Osteoblast (primary cell): Measurements from ENCODE around the gene VSTM2B. TPM values are rescaled to one million over a fixed set of nuclear protein-coding genes. Genes with fewer than 3 reads are reported as not detected.
"Not testable (repeated sequence)": the region's sequence is repeated elsewhere in the genome, so short reads cannot be mapped to it uniquely, and the experiment has no call there.

ENCODE experiments used
- DNase-seq: peaks from one replicate; pipeline ENCODE4 v3.0.0; 2011; ENCODE audit warnings: low spot score, mixed read lengths; ENCODE audit not compliant: insufficient read length; ENCODE audit errors: missing footprints
- H2AFZ ChIP-seq: 2 replicates; pipeline ENCODE4 v1.6.0; 2011; ENCODE audit warnings: mild to moderate bottlenecking, low read length
- H3K27ac ChIP-seq: 2 replicates; pipeline ENCODE4 v1.5.1; 2011; ENCODE audit warnings: mild to moderate bottlenecking, low read depth, low read length, moderate library complexity
- H3K27me3 ChIP-seq: 2 replicates; pipeline ENCODE4 v1.6.0; 2012; ENCODE audit warnings: mild to moderate bottlenecking, control low read depth, inconsistent platforms, low read length, moderate library complexity; ENCODE audit not compliant: insufficient read depth
- H3K36me3 ChIP-seq: 2 replicates; pipeline ENCODE4 v1.5.1; 2011; ENCODE audit warnings: mild to moderate bottlenecking, low read length, control low read depth, moderate library complexity; ENCODE audit not compliant: insufficient read depth
- H3K4me1 ChIP-seq: 2 replicates; pipeline ENCODE4 v1.5.1; 2011; ENCODE audit warnings: mild to moderate bottlenecking, low read length, control low read depth, moderate library complexity; ENCODE audit not compliant: insufficient read depth
- H3K4me2 ChIP-seq: 2 replicates; pipeline ENCODE4 v1.6.0; 2011; ENCODE audit warnings: mild to moderate bottlenecking, low read length; ENCODE audit not compliant: insufficient read depth
- H3K4me3 ChIP-seq: fragments of 200-600 bp; sonication (generic); 3 replicates; pipeline ENCODE4 v1.5.1; 2012; ENCODE audit warnings: mild to moderate bottlenecking, low read length, inconsistent platforms; ENCODE audit not compliant: insufficient read depth
- H3K79me2 ChIP-seq: 2 replicates; pipeline ENCODE4 v1.6.0; 2012; ENCODE audit warnings: mild to moderate bottlenecking, low read length, control low read depth, inconsistent platforms; ENCODE audit not compliant: insufficient read depth
- H3K9me3 ChIP-seq: 2 replicates; pipeline ENCODE4 v1.5.1; 2011; ENCODE audit warnings: low read depth, low read length, control low read depth
- H4K20me1 ChIP-seq: 2 replicates; pipeline ENCODE4 v1.6.0; 2012; ENCODE audit warnings: mild to moderate bottlenecking, low read length, control low read depth; ENCODE audit not compliant: insufficient read depth
- total RNA-seq: library from RNA; depleted of rRNA; stranded (reverse); fragments of >200 nt; gene quantifications from 2 replicates; pipeline ENCODE4 v1.2.3, GENCODE V29; 2012
- TF ChIP-seq, protein P1 (sequence below): IDR thresholded peaks from 2 replicates; pipeline ENCODE4 v1.5.1; 2011; ENCODE audit warnings: mild to moderate bottlenecking, low read depth, low read length, moderate library complexity; ENCODE audit errors: extremely low read depth

Gene VSTM2B
- total RNA-seq, 1 donor, result not detected

DNA sequence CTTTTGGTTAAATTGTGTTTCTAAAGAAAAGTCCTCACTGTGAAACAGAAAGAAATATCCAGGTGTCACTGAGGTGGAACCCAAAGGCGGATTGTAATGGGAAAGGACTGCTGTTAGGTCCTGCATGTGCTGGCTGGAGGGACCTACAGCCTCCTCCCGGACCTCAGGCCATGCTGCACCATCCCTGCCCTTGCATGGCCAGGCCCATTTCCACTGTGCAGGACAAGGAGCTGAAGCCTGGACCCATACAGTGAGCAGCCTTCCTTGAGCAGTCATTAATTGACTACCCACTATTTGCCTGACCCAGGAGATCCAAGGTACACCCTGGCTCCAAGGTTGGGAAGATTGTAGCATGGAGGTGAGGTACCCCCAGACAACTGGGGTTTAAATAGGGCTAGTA, 17.6 kb downstream of the VSTM2B start:
- Histone ChIP-seq H3K4me1 (no peaks in the 10 kb centered on the region), H2AFZ (no peak overlapping the region), H3K4me3 (no peak overlapping the region), H3K9me3 (no peaks in the 10 kb centered on the region), H3K27ac (no peak overlapping the region), H3K27me3 (no peaks in the 10 kb centered on the region), H3K36me3 (no peaks in the 10 kb centered on the region), H4K20me1 (no peaks in the 10 kb centered on the region), H3K4me2 (no peak overlapping the region), H3K79me2 (no peaks in the 10 kb centered on the region)
- TF ChIP-seq, protein P1, sequence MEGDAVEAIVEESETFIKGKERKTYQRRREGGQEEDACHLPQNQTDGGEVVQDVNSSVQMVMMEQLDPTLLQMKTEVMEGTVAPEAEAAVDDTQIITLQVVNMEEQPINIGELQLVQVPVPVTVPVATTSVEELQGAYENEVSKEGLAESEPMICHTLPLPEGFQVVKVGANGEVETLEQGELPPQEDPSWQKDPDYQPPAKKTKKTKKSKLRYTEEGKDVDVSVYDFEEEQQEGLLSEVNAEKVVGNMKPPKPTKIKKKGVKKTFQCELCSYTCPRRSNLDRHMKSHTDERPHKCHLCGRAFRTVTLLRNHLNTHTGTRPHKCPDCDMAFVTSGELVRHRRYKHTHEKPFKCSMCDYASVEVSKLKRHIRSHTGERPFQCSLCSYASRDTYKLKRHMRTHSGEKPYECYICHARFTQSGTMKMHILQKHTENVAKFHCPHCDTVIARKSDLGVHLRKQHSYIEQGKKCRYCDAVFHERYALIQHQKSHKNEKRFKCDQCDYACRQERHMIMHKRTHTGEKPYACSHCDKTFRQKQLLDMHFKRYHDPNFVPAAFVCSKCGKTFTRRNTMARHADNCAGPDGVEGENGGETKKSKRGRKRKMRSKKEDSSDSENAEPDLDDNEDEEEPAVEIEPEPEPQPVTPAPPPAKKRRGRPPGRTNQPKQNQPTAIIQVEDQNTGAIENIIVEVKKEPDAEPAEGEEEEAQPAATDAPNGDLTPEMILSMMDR, result no peak
- DNase-seq, result no peak

DNA sequence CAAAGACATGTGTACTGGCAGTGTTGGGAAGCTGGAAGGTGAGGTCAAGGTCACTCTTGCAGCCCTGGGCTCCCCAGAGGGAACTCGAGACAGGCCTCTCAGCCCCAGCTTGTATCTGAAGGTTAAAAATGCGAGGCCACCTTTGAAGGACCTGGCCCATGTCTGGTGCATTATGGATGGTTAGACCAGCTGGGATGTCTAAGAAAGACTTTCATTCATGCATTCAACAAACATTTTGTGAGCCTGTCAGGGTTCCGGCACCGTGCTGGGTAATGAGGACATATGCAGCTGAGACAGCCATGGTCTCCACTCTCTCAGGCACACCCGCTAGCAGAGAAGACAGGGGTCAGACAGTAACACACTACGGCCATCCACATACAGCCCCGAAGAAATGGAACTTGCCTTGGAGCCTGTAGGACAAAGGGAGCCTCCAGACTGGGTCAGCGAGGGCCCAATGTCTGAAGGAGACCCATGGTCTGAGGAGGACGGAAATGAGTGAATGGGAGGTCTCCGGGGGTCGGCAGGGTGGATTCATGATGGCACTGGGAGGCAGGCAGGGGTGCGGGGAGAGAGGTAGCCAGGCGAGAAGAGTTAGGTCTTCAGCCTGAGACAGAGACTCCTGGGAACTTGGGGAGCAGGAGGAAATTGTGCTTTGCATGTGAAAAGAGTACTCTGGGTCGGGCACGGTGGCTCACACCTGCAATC, 19.0 kb downstream of the VSTM2B start:
- H3K79me2 ChIP-seq, result no peaks in the 10 kb centered on the region
- no peak overlapping the region for H3K4me3 ChIP-seq
- no peak overlapping the region for H3K4me2 ChIP-seq
- no peak overlapping the region for H2AFZ ChIP-seq
- no peaks in the 10 kb centered on the region for H3K4me1 ChIP-seq
- TF ChIP-seq, protein P1, result no peak
- no peak overlapping the region for H3K27ac ChIP-seq
- no peak for DNase-seq
- no peaks in the 10 kb centered on the region for H3K27me3 ChIP-seq
- no peaks in the 10 kb centered on the region for H3K9me3 ChIP-seq
- no peaks in the 10 kb centered on the region for H3K36me3 ChIP-seq
- H4K20me1 ChIP-seq, result no peaks in the 10 kb centered on the region

DNA sequence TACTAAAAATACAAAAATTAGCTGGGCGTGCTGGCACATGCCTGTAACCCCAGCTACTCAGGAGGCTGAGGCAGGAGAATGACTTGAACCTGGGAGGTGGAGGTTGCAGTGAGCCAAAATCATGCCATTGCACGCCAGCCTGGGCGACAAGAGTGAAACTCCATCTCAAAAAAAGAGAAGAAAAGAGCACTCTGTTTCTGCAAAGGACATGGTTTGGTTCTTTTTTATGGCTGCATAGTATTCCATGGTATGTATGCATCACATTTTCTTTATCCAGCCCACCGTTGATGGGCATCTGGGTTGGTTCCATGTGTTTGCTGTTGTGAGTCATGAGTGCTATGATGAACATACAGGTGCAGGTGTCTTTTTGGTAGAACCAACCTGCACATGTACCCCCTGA, 19.7 kb downstream of the VSTM2B start:
- not testable (repeated sequence) for H3K4me1 ChIP-seq, H3K27ac ChIP-seq, H2AFZ ChIP-seq, H3K4me2 ChIP-seq, H4K20me1 ChIP-seq, DNase-seq, H3K9me3 ChIP-seq, H3K27me3 ChIP-seq, H3K4me3 ChIP-seq, H3K79me2 ChIP-seq, H3K36me3 ChIP-seq

DNA sequence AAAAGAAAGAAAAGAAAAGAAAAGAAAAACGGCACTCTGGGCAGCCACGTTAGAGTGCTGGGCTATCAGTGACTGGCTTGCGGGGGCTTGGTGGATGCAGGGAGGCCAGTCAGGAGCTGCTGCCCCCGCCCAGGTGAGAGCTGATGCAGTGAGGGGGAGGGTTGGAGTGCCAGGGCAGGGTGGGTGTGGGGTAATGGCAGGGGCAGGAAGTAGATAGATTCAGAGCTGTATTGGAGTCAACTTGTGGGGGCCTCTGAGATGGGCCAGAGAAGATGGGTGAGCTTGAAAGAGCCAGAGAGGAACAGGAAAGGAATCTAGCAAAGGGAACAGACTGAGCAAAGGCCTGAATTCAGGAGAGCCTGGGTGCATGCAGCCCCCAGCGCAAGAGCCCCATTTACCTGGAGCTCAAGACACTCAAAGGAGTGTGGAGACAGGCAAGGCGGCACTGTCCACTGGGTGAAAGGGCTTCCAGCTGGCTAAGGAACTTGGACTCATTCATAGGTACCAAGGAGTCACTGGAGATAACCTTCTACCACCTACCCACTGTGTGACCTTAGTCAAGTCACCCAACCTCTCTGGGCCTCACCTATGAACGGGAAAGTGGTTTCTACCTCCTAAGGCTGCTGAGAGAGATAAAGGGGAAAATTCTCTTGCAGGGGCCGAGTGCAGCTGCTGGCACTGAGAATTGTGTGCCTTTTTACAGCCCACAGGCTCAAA, 20.2 kb downstream of the VSTM2B start:
- no peak overlapping the region for H3K27ac ChIP-seq
- H3K4me1 ChIP-seq, result no peaks in the 10 kb centered on the region
- DNase-seq, result peak; percentile 72
- H3K27me3 ChIP-seq, result no peaks in the 10 kb centered on the region
- no peak overlapping the region for H3K4me2 ChIP-seq
- H3K4me3 ChIP-seq, result no peak overlapping the region
- H4K20me1 ChIP-seq, result no peaks in the 10 kb centered on the region
- H2AFZ ChIP-seq, result no peak overlapping the region
- TF ChIP-seq, protein P1, result no peak
- H3K9me3 ChIP-seq, result no peaks in the 10 kb centered on the region
- no peaks in the 10 kb centered on the region for H3K79me2 ChIP-seq
- no peaks in the 10 kb centered on the region for H3K36me3 ChIP-seq
